Body of pancreas (tissue), 4 donors: ENCODE results near the gene PRM2. TPM values are rescaled to one million over a fixed set of nuclear protein-coding genes. Genes with fewer than 3 reads are reported as not detected.

ENCODE experiments used
- ATAC-seq: fragments of 150-250 bp; one replicate; pipeline ENCODE4 v1.9.1; 2016
- DNase-seq, 4 donors: peaks; one replicate each; pipeline ENCODE4 v3.0.0-alpha.2; 2019
- H3K27ac ChIP-seq, 4 donors: fragments of 200-600 bp; sonication (generic); 1 replicate in 3 of 4; 2 replicates in 1 of 4; pipeline versions ENCODE4 v1.5.1 to v1.6.1; 2016 to 2019; ENCODE audit warnings: mild to moderate bottlenecking in 1 of 4, mixed read lengths in 1 of 4, moderate library complexity in 1 of 4
- H3K27me3 ChIP-seq, 2 donors: fragments of 200-600 bp; sonication (generic); one replicate each; pipeline ENCODE4 v1.6.0; 2016; ENCODE audit warnings: mild to moderate bottlenecking in 1 of 2
- H3K36me3 ChIP-seq, 2 donors: fragments of 200-600 bp; sonication (generic); replicated peaks in 1 of 2; 2 replicates each; pipeline ENCODE4 v1.5.1; 2016; ENCODE audit warnings: low read depth in 2 of 2; ENCODE audit not compliant: insufficient read depth in 1 of 2
- H3K4me1 ChIP-seq: fragments of 200-600 bp; sonication (generic); one replicate; pipeline ENCODE4 v1.6.0; 2016
- H3K4me3 ChIP-seq, 2 donors: fragments of 200-600 bp; sonication (generic); 1 replicate in 1 of 2; 2 replicates in 1 of 2; pipeline ENCODE4 v1.5.1; 2016 to 2019
- H3K9me3 ChIP-seq, 3 donors: fragments of 200-600 bp; sonication (generic); 1 replicate in 2 of 3; 2 replicates in 1 of 3; pipeline ENCODE4 v1.5.1; 2016
- CTCF ChIP-seq, 7 experiments: fragments of 450-650 bp in 4 of 7; fragments of 200-600 bp in 3 of 7; sonication (generic) in 3 of 7; IDR thresholded peaks; one replicate each; pipeline ENCODE4 v1.5.1; 2016 to 2019; ENCODE audit warnings: antibody characterized with exemption in 7 of 7
- POLR2A ChIP-seq, 3 donors: fragments of 450-650 bp; IDR thresholded peaks; one replicate each; pipeline ENCODE4 v1.6.1; 2016; ENCODE audit warnings: antibody characterized with exemption in 3 of 3, mild to moderate bottlenecking in 2 of 3
- WGBS, 2 donors: methylation state at CpG; one replicate each; pipeline ENCODE4 v1.1.5; 2017; 5-methylcytosine and 5-hydroxymethylcytosine counted together
- intact Hi-C: fragments of 100-400 bp; cut with DNase I; formaldehyde crosslinking; loops from one replicate; pipeline ENCODE4 v1.15.1; 2023
- total RNA-seq, 2 donors: library from RNA; depleted of rRNA; stranded (reverse); fragments of >200 nt; gene quantifications; one replicate each; pipeline ENCODE4 v1.1.0, GENCODE V29; 2016

Gene PRM2
- total RNA-seq, 2 donors from 2014 or later = not detected

GRCh38 chr16:11257131-11257938 lies 18.9 kb downstream of the PRM2 start:
- H3K36me3 ChIP-seq = no peaks in the 10 kb centered on the region
- intact Hi-C loops = no loop called here
- H3K9me3 ChIP-seq = no peaks in the 10 kb centered on the region
- H3K4me3 ChIP-seq = no peak overlapping the region
- TF ChIP-seq POLR2A (IDR thresholded peaks at IDR 0.05) (no peak), CTCF (IDR thresholded peaks at IDR 0.05) (peak; percentile 46 to 79 (median 66))
- H3K27ac ChIP-seq = peak overlapping the region; percentile 88 to 99 (median 94)
- peak; percentile 77 to 87 (median 84) for DNase-seq
- WGBS, 2 donors = 18 to 26% methylated on average over 18 to 21 of the region's 21 CpGs
- H3K4me1 ChIP-seq = peaks cover 34% of the 10 kb centered on the region
- ATAC-seq = peak; percentile 56
- H3K27me3 ChIP-seq = no peaks in the 10 kb centered on the region

GRCh38 chr16:11256661-11257130 lies 19.6 kb downstream of the PRM2 start:
- intact Hi-C loops = no loop called here

GRCh38 chr16:11255737-11256660 lies 20.3 kb downstream of the PRM2 start, which contains the start of gene SOCS1:
Gene SOCS1, minus strand, starts transcription at chr16:11256204. Its CDS starts 726 bp downstream, at chr16:11255478.
- no peaks in the 10 kb centered on the region for H3K36me3 ChIP-seq
- WGBS, 2 donors = 1% methylated on average over 28 to 98 of the region's 100 CpGs
- no peaks in the 10 kb centered on the region for H3K9me3 ChIP-seq
- DNase-seq (peak; percentile 84 to 88 (median 86)), ATAC-seq (peak; percentile 79)
- peaks cover 34% of the 10 kb centered on the region for H3K4me1 ChIP-seq
- peak; percentile 77 to 95 (median 82) for TF ChIP-seq POLR2A (IDR thresholded peaks at IDR 0.05)
- peak; percentile 64 to 95 (median 88) for TF ChIP-seq CTCF (IDR thresholded peaks at IDR 0.05)
- peak within 1 kb of the TSS; percentile 69 to 84 for H3K4me3 ChIP-seq
- peak within 1 kb of the TSS; percentile 88 to 99 (median 94) for H3K27ac ChIP-seq
- intact Hi-C loops = no loop called here
- H3K27me3 ChIP-seq = no peaks in the 10 kb centered on the region

More at GRCh38 chr16:11256661-11257130, 19.6 kb downstream of the PRM2 start:
- peak overlapping the region; percentile 88 to 99 (median 94) for H3K27ac ChIP-seq
- no peaks in the 10 kb centered on the region for H3K36me3 ChIP-seq
- TF ChIP-seq CTCF (IDR thresholded peaks at IDR 0.05) (no peak), POLR2A (IDR thresholded peaks at IDR 0.05) (no peak)
- DNase-seq (peak; percentile 54 to 66 (median 58)), ATAC-seq (peak; percentile 21)
- 0 to 1% methylated on average over 19 to 26 of the region's 32 CpGs for WGBS, 2 donors
- H3K9me3 ChIP-seq = no peaks in the 10 kb centered on the region
- peak overlapping the region; percentile 69 to 84 for H3K4me3 ChIP-seq
- no peaks in the 10 kb centered on the region for H3K27me3 ChIP-seq
- H3K4me1 ChIP-seq = peaks cover 34% of the 10 kb centered on the region

GRCh38 chr16:11254913-11255736 lies 21.2 kb downstream of the PRM2 start:
- no peaks in the 10 kb centered on the region for H3K9me3 ChIP-seq
- H3K4me3 ChIP-seq = peak overlapping the region; percentile 2 to 21
- ATAC-seq (no peak), DNase-seq (peak; percentile 33 to 53 (median 42))
- H3K36me3 ChIP-seq = no peaks in the 10 kb centered on the region
- H3K27ac ChIP-seq = peak overlapping the region; percentile 88 to 99 (median 94)
- no peak for TF ChIP-seq POLR2A (IDR thresholded peaks at IDR 0.05)
- TF ChIP-seq CTCF (IDR thresholded peaks at IDR 0.05) = peak in 1 of 7 experiments; percentile 11
- H3K27me3 ChIP-seq = no peaks in the 10 kb centered on the region
- WGBS, 2 donors = 0 to 3% methylated on average over 3 to 103 of the region's 105 CpGs
- H3K4me1 ChIP-seq = peaks cover 34% of the 10 kb centered on the region
- intact Hi-C loops = no loop called here
